PC-3 (cell line): ENCODE data around the gene MTA3.

ENCODE experiments used
- EZH2phosphoT487 ChIP-seq: fragments of 300-600 bp; sonication (generic); IDR thresholded peaks from 2 replicates; pipeline ENCODE4 v1.6.1; 2018; ENCODE audit warnings: mild to moderate bottlenecking, antibody characterized with exemption, low read length, borderline replicate concordance
- TF ChIP-seq, protein P1 (sequence below): fragments of 300-600 bp; sonication (generic); conservative IDR thresholded peaks from 2 replicates; pipeline ENCODE4 v1.5.1; 2017; ENCODE audit warnings: antibody characterized with exemption, low read depth, mild to moderate bottlenecking, low read length

DNA sequence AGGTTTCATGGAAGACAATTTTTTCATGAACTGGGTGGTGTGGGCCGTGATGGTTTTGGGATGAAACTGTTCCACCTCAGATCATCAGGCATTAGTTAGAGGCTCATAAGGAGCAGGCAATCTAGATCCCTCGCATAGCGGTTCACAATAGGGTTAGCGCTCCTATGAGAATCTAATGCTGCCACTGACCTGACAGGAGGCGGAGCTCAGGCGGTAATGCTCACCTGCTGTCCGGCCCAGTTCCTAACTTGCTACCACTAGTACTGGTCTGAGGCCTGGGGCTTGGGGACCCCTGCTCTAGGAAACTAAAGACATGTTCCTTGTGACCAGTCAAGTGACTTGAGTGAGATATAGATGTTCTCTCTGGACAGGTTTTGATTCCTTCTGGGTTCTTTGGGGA lies 146.3 kb downstream of the MTA3 start:
- TF ChIP-seq, protein P1, sequence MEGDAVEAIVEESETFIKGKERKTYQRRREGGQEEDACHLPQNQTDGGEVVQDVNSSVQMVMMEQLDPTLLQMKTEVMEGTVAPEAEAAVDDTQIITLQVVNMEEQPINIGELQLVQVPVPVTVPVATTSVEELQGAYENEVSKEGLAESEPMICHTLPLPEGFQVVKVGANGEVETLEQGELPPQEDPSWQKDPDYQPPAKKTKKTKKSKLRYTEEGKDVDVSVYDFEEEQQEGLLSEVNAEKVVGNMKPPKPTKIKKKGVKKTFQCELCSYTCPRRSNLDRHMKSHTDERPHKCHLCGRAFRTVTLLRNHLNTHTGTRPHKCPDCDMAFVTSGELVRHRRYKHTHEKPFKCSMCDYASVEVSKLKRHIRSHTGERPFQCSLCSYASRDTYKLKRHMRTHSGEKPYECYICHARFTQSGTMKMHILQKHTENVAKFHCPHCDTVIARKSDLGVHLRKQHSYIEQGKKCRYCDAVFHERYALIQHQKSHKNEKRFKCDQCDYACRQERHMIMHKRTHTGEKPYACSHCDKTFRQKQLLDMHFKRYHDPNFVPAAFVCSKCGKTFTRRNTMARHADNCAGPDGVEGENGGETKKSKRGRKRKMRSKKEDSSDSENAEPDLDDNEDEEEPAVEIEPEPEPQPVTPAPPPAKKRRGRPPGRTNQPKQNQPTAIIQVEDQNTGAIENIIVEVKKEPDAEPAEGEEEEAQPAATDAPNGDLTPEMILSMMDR: no peak
- no peak for TF ChIP-seq EZH2phosphoT487
